HG02981 (cell line): Measurements from ENCODE around the gene SERPINB5.

Source experiments
- ATAC-seq: cut with Tn5 transposase; IDR thresholded peaks from one replicate; pipeline ENCODE4 v1.9.1; 2021; ENCODE audit warnings: mild to moderate bottlenecking, moderate library complexity; ENCODE audit not compliant: unreplicated experiment

The SERPINB5 gene

GRCh38 chr18:63468575-63468974, 8.2 kb upstream of the SERPINB5 start:
- no peak for ATAC-seq

- no peak for ATAC-seq
Measured at GRCh38 chr18:63470751-63471150, 6.0 kb upstream of the SERPINB5 start.

- ATAC-seq = no peak
Measured at GRCh38 chr18:63472380-63472779, 4.4 kb upstream of the SERPINB5 start.

- ATAC-seq = no peak
Measured at GRCh38 chr18:63477200-63477599, 442 bp downstream of the SERPINB5 start.

- ATAC-seq = no peak
Measured at GRCh38 chr18:63477968-63478367, 1.2 kb downstream of the SERPINB5 start.

- no peak for ATAC-seq
Measured at GRCh38 chr18:63479826-63480225, 3.1 kb downstream of the SERPINB5 start.

GRCh38 chr18:63480476-63480875, 3.7 kb downstream of the SERPINB5 start:
- ATAC-seq = no peak

- no peak for ATAC-seq
Measured at GRCh38 chr18:63480915-63481314, 4.2 kb downstream of the SERPINB5 start.

- ATAC-seq = no peak
Measured at GRCh38 chr18:63487676-63488075, 10.9 kb downstream of the SERPINB5 start.

GRCh38 chr18:63488160-63488559, 11.4 kb downstream of the SERPINB5 start:
- ATAC-seq = no peak

- ATAC-seq = no peak
Measured at GRCh38 chr18:63492851-63493250, 16.1 kb downstream of the SERPINB5 start.

GRCh38 chr18:63495675-63496074, 18.9 kb downstream of the SERPINB5 start:
- no peak for ATAC-seq

- ATAC-seq = peak; percentile 69
Measured at GRCh38 chr18:63505566-63506335, 29.0 kb downstream of the SERPINB5 start.

GRCh38 chr18:63506336-63506646, 29.5 kb downstream of the SERPINB5 start:
- no peak for ATAC-seq

GRCh38 chr18:63508596-63508995, 31.8 kb downstream of the SERPINB5 start:
- ATAC-seq = no peak

- ATAC-seq = no peak
Measured at GRCh38 chr18:63511285-63511684, 34.5 kb downstream of the SERPINB5 start.

- no peak for ATAC-seq
Measured at GRCh38 chr18:63514326-63514725, 37.6 kb downstream of the SERPINB5 start.

GRCh38 chr18:63514888-63515678, 38.3 kb downstream of the SERPINB5 start:
- ATAC-seq = no peak

GRCh38 chr18:63515801-63516200, 39.0 kb downstream of the SERPINB5 start:
- ATAC-seq = no peak

- ATAC-seq = peak; percentile 97
Measured at GRCh38 chr18:63518178-63519012, 41.6 kb downstream of the SERPINB5 start.

GRCh38 chr18:63520053-63520685, 43.4 kb downstream of the SERPINB5 start:
- no peak for ATAC-seq
